ENCODE results near the gene AK8.

AK8 gene

GRCh38 chr9:132853482-132853881 lies 24.6 kb downstream of the AK8 start:
- DNase-seq (ENCODE audit: low read depth in 2 of 2), result no peak
- no peak for TF ChIP-seq CTCF (IDR thresholded peaks at IDR 0.05; ENCODE audit: low read depth, low read length)
- no peak overlapping the region for H3K4me3 ChIP-seq (replicated peaks in 1 of 2; ENCODE audit: low read depth in 2 of 2, low read length in 2 of 2)

- no peak overlapping the region for H3K4me3 ChIP-seq (replicated peaks in 1 of 2; ENCODE audit: low read depth in 2 of 2, low read length in 2 of 2)
- peak in 1 of 2 donors; percentile 49 for DNase-seq (ENCODE audit: low read depth in 2 of 2)
- no peak for TF ChIP-seq CTCF (IDR thresholded peaks at IDR 0.05; ENCODE audit: low read depth, low read length)
Measured at GRCh38 chr9:132849185-132849706, 28.8 kb downstream of the AK8 start.

GRCh38 chr9:132846918-132847515 lies 31.1 kb downstream of the AK8 start:
- TF ChIP-seq CTCF (IDR thresholded peaks at IDR 0.05; ENCODE audit: low read depth, low read length), result no peak
- no peak overlapping the region for H3K4me3 ChIP-seq (replicated peaks in 1 of 2; ENCODE audit: low read depth in 2 of 2, low read length in 2 of 2)
- DNase-seq (ENCODE audit: low read depth in 2 of 2), result no peak

GRCh38 chr9:132846109-132846917 lies 31.8 kb downstream of the AK8 start:
- TF ChIP-seq CTCF (IDR thresholded peaks at IDR 0.05; ENCODE audit: low read depth, low read length), result no peak
- no peak for DNase-seq (ENCODE audit: low read depth in 2 of 2)
- H3K4me3 ChIP-seq (replicated peaks in 1 of 2; ENCODE audit: low read depth in 2 of 2, low read length in 2 of 2), result no peak overlapping the region

- no peak for TF ChIP-seq CTCF (IDR thresholded peaks at IDR 0.05; ENCODE audit: low read depth, low read length)
- DNase-seq (ENCODE audit: low read depth in 2 of 2), result no peak
- no peak overlapping the region for H3K4me3 ChIP-seq (replicated peaks in 1 of 2; ENCODE audit: low read depth in 2 of 2, low read length in 2 of 2)
Measured at GRCh38 chr9:132842124-132843044, 35.7 kb downstream of the AK8 start.

- H3K4me3 ChIP-seq (replicated peaks in 1 of 2; ENCODE audit: low read depth in 2 of 2, low read length in 2 of 2), result no peak overlapping the region
- DNase-seq (ENCODE audit: low read depth in 2 of 2), result no peak
- no peak for TF ChIP-seq CTCF (IDR thresholded peaks at IDR 0.05; ENCODE audit: low read depth, low read length)
Measured at GRCh38 chr9:132840980-132841379, 37.1 kb downstream of the AK8 start.
